Tibial nerve (tissue), 4 donors: ENCODE results near the gene RCOR1.
"Not testable (repeated sequence)": the region's sequence is repeated elsewhere in the genome, so short reads cannot be mapped to it uniquely, and the experiment has no call there.

Experiments used
- CTCF ChIP-seq, 5 experiments: fragments of 200-600 bp in 3 of 5; fragments of 450-650 bp in 2 of 5; sonication (generic) in 3 of 5; IDR thresholded peaks; one replicate each; pipeline ENCODE4 v1.5.1; 2016 to 2019; ENCODE audit warnings: antibody characterized with exemption in 5 of 5, mild to moderate bottlenecking in 3 of 5, moderate library complexity in 2 of 5
- EP300 ChIP-seq, 2 donors: sonication (generic); formaldehyde crosslinking; IDR thresholded peaks; one replicate each; pipeline ENCODE4 v1.6.1; 2017; ENCODE audit warnings: antibody characterized with exemption in 2 of 2, mild to moderate bottlenecking in 1 of 2
- POLR2A ChIP-seq, 2 donors: fragments of 450-650 bp; IDR thresholded peaks; one replicate each; pipeline ENCODE4 v1.6.1; 2017; ENCODE audit warnings: antibody characterized with exemption in 2 of 2, mild to moderate bottlenecking in 2 of 2, moderate library complexity in 2 of 2

GRCh38 chr14:102765770-102766169 is 173.3 kb downstream of the RCOR1 start:
- TF ChIP-seq CTCF, POLR2A, EP300 (IDR thresholded peaks at IDR 0.05): not testable (repeated sequence)
